A673 (cell line): ENCODE results near the gene CLCNKA.

Experiments
- EZH2 ChIP-seq: fragments of 200-600 bp; sonication (generic); IDR thresholded peaks from 2 replicates; pipeline ENCODE4 v1.6.1; 2017; ENCODE audit warnings: borderline replicate concordance, low read depth, mild to moderate bottlenecking, mixed read lengths, antibody characterized with exemption, low read length; ENCODE audit not compliant: poor library complexity, severe bottlenecking
- TF ChIP-seq, protein P1 (sequence below): fragments of 300-800, 200-600 bp; sonication (generic); conservative IDR thresholded peaks from 2 replicates; pipeline ENCODE4 v1.5.1; 2017; ENCODE audit warnings: low read depth, mild to moderate bottlenecking, antibody characterized with exemption, low read length, moderate library complexity, mixed read lengths

- TF ChIP-seq, protein P1, sequence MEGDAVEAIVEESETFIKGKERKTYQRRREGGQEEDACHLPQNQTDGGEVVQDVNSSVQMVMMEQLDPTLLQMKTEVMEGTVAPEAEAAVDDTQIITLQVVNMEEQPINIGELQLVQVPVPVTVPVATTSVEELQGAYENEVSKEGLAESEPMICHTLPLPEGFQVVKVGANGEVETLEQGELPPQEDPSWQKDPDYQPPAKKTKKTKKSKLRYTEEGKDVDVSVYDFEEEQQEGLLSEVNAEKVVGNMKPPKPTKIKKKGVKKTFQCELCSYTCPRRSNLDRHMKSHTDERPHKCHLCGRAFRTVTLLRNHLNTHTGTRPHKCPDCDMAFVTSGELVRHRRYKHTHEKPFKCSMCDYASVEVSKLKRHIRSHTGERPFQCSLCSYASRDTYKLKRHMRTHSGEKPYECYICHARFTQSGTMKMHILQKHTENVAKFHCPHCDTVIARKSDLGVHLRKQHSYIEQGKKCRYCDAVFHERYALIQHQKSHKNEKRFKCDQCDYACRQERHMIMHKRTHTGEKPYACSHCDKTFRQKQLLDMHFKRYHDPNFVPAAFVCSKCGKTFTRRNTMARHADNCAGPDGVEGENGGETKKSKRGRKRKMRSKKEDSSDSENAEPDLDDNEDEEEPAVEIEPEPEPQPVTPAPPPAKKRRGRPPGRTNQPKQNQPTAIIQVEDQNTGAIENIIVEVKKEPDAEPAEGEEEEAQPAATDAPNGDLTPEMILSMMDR = no peak
- no peak for TF ChIP-seq EZH2
Measured at GRCh38 chr1:16009678-16010077, 12.2 kb upstream of the CLCNKA start.
